CD4-positive, CD25-positive, alpha-beta regulatory T cell (primary cell): ENCODE results near the gene NEDD9. TPM values are rescaled to one million over a fixed set of nuclear protein-coding genes. Genes with fewer than 3 reads are reported as not detected.
A peak's percentile ranks its signal among the peaks of the same experiment; 100 is the strongest.

Experiments used
- ATAC-seq, 2 donors: fragments of 150-1000 bp; cut with Tn5 transposase; one replicate each; pipeline ENCODE4 v1.10.0; 2021; ENCODE audit warnings: low read depth in 2 of 2, moderate number of reproducible peaks in 2 of 2, moderate library complexity in 1 of 2
- DNase-seq, 3 donors: peaks; one replicate each; pipeline versions ENCODE4 v3.0.0 to v3.0.0-alpha.2; 2012 to 2022; ENCODE audit warnings: mixed read lengths in 1 of 3
- H3K27ac ChIP-seq: one replicate; pipeline ENCODE4 v1.7.0; 2013; ENCODE audit warnings: mild to moderate bottlenecking, low read length; ENCODE audit not compliant: insufficient read depth, poor library complexity, severe bottlenecking
- H3K27me3 ChIP-seq: one replicate; pipeline ENCODE4 v1.7.0; 2013; ENCODE audit warnings: low read length; ENCODE audit not compliant: control insufficient read depth, insufficient read depth
- H3K36me3 ChIP-seq: one replicate; pipeline ENCODE4 v1.7.0; 2013; ENCODE audit warnings: mild to moderate bottlenecking, low read length, moderate library complexity; ENCODE audit not compliant: control insufficient read depth, insufficient read depth
- H3K4me1 ChIP-seq: 2 replicates; pipeline ENCODE4 v1.7.0; 2013; ENCODE audit warnings: mild to moderate bottlenecking, low read length; ENCODE audit not compliant: insufficient read depth, control insufficient read depth, poor library complexity, severe bottlenecking
- H3K4me3 ChIP-seq: one replicate; pipeline ENCODE4 v1.7.0; 2013; ENCODE audit warnings: low read depth, mild to moderate bottlenecking, low read length, moderate library complexity
- H3K9me3 ChIP-seq, 2 experiments: 1 replicate in 1 of 2; 2 replicates in 1 of 2; pipeline ENCODE4 v1.7.0; 2013; ENCODE audit warnings: low read length in 2 of 2, mild to moderate bottlenecking in 1 of 2, moderate library complexity in 1 of 2; ENCODE audit not compliant: control insufficient read depth in 2 of 2
- H3K27ac Mint-ChIP-seq, 3 donors: one replicate each; pipeline ENCODE4 v1.8.0; 2020 to 2022; ENCODE audit warnings: mild to moderate bottlenecking in 3 of 3, mixed read lengths in 3 of 3, moderate library complexity in 2 of 3
- H3K27me3 Mint-ChIP-seq: one replicate; pipeline ENCODE4 v1.8.0; 2022; ENCODE audit warnings: mild to moderate bottlenecking, mixed read lengths
- H3K36me3 Mint-ChIP-seq: one replicate; pipeline ENCODE4 v1.8.0; 2020; ENCODE audit warnings: mixed read lengths
- H3K4me1 Mint-ChIP-seq, 4 donors: one replicate each; pipeline ENCODE4 v1.8.0; 2020 to 2022; ENCODE audit warnings: mixed read lengths in 4 of 4, mild to moderate bottlenecking in 1 of 4
- H3K4me3 Mint-ChIP-seq, 4 donors: one replicate each; pipeline ENCODE4 v1.8.0; 2020 to 2022; ENCODE audit warnings: mild to moderate bottlenecking in 4 of 4, mixed read lengths in 4 of 4, moderate library complexity in 3 of 4
- H3K9me3 Mint-ChIP-seq, 7 donors: one replicate each; pipeline ENCODE4 v1.8.0; 2020 to 2022; ENCODE audit warnings: mixed read lengths in 7 of 7, mild to moderate bottlenecking in 3 of 7, moderate library complexity in 2 of 7
- polyA plus RNA-seq, 4 donors: library from polyadenylated mRNA; unstranded; fragments of 300-500 nt; fragmentation: Illumina TruSeq; gene quantifications; one replicate each; pipeline ENCODE4 v1.2.3, GENCODE V29; 2021
- total RNA-seq: library from RNA; stranded (reverse); gene quantifications from one replicate; pipeline ENCODE4 v1.2.3, GENCODE V29; 2022

NEDD9 gene
- total and polyA plus RNA-seq, 5 donors from 2014 or later = 18.1 to 104 (median 20.0) TPM

DNA sequence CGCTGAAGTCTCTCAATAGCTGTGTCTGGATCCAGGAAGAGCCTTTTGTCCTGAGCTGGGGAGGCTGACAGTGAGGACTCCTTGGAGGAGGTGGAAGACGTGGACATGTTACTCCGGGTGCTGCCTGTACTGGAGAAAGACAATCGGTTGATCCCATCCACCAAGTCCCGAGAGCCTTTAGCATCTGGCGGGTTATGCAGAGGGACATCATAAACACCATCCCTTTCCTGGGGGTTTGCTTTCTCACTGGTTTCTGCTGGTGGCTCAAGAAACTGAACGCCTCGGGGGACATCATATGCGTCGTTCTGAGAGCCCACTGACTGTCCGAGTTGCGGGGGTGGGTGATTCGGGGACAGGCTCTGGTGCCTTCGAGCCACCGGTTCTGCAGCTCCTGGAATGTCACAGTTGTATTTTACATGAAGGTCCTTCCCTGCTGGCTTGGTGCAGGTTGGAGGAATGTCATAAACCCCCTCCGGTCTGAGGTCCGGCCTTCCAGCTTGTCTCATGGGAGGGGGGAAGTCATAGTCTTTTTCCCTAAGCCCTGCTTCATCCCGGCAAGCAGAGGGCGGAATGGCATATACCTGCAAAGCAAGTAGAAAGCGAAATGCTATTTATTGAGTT is 41.7 kb downstream of the NEDD9 start:
- H3K4me1 ChIP-seq = no peaks in the 10 kb centered on the region
- H3K4me1 Mint-ChIP-seq = peaks cover 0 to 4% (median 2%) of the 10 kb centered on the region in 4 donors
- DNase-seq (no peak), ATAC-seq (no peak)
- H3K27ac Mint-ChIP-seq = no peak overlapping the region
- no peak overlapping the region for H3K4me3 Mint-ChIP-seq
- H3K4me3 ChIP-seq = no peak overlapping the region
- peaks cover 71% of the 10 kb centered on the region for H3K36me3 ChIP-seq
- H3K27me3 ChIP-seq = no peaks in the 10 kb centered on the region
- no peaks in the 10 kb centered on the region for H3K9me3 ChIP-seq
- H3K27me3 Mint-ChIP-seq = no peaks in the 10 kb centered on the region
- H3K9me3 Mint-ChIP-seq = no peaks in the 10 kb centered on the region
- H3K36me3 Mint-ChIP-seq = peaks cover 56% of the 10 kb centered on the region
- no peak overlapping the region for H3K27ac ChIP-seq

DNA sequence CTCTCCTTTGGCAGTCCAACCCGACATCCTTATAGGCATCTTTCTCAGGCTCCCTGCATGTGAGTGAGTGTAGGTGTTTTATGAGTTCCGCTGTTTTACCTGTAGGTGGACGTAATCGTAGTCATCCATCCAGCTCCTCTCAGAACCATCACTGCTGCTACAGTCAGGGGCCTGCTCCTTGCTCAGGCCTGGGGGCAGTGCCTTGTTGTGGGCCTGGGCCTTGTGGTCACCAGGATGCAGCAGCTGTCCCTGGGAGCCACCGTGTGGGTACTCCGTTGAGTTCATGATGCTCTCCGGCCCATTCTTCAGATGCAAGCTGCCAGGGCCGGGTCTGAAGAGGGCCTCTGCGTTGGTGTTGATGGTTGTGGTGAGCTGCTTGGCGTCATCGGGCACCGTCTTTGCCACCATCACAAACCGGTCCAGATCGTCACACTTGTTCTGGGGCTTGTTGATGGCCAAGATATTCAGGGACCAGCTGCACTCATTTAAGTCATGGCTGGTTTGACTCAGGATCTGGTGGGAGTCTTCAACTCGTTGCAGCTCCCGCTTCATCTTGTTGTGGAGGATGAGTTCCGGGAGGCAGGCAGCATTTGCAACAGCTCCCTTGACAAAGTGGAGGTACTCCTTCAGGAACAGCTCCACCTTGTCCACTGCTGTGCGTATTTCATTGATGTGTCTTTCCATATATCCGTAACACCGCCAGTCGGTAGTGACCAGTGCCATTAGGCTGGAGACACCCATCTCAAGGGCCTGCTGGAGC is 42.4 kb downstream of the NEDD9 start:
- ATAC-seq = no peak
- Histone ChIP-seq H3K36me3 (peaks cover 78% of the 10 kb centered on the region), H3K4me1 (no peaks in the 10 kb centered on the region), H3K27me3 (no peaks in the 10 kb centered on the region), H3K27ac (no peak overlapping the region), H3K4me3 (no peak overlapping the region), H3K9me3 (no peaks in the 10 kb centered on the region)
- H3K27ac Mint-ChIP-seq = no peak overlapping the region
- H3K9me3 Mint-ChIP-seq = no peaks in the 10 kb centered on the region
- DNase-seq = no peak
- no peak overlapping the region for H3K4me3 Mint-ChIP-seq
- peaks cover 63% of the 10 kb centered on the region for H3K36me3 Mint-ChIP-seq
- peaks cover 0 to 4% (median under 1%) of the 10 kb centered on the region in 4 donors for H3K4me1 Mint-ChIP-seq
- H3K27me3 Mint-ChIP-seq = no peaks in the 10 kb centered on the region

DNA sequence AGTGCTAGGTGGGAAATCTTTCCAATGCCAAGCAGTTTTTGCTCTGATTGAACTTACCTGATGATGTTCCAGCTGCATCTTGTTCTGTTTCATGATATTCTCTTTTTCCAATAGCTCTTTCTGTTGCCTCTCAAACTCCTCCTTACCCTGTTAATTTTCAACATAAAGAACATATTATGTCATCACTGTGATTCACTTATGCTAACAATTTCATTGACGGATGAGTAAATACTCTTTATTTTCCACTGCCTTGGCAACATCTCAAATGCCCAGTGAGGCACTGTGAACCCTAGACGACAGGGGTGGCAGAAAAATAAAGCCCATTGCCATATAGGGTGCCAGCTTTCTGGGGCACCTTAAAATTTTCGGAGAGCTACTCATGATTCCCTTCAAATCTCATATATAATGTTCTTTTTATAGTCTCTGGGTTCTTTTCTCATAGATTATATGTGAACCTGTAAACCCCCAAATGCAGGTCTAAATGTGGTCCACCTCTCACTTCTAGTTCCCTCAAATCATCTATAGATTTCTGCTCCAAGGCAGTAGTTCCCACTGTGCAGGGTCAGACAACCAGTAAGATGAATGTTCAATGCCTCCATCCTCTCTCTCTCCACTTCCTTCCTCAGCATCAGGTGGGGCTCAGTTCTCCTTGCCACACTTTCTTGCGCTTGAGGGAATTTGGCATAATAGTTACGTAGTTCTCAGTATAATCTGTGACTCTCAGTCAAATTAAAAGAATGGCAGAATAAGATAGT is 44.1 kb downstream of the NEDD9 start:
- DNase-seq (no peak), ATAC-seq (no peak)
- Histone ChIP-seq H3K27ac (no peak overlapping the region), H3K36me3 (peaks cover 85% of the 10 kb centered on the region), H3K4me1 (no peaks in the 10 kb centered on the region), H3K9me3 (no peaks in the 10 kb centered on the region), H3K4me3 (no peak overlapping the region), H3K27me3 (no peaks in the 10 kb centered on the region)
- peaks cover 0 to 2% (median 0%) of the 10 kb centered on the region in 4 donors for H3K4me1 Mint-ChIP-seq
- peaks cover 74% of the 10 kb centered on the region for H3K36me3 Mint-ChIP-seq
- peaks cover 0 to under 1% (median 0%) of the 10 kb centered on the region in 7 donors for H3K9me3 Mint-ChIP-seq
- peak overlapping the region in 2 of 3 donors; percentile 2 to 34 for H3K27ac Mint-ChIP-seq
- no peak overlapping the region for H3K4me3 Mint-ChIP-seq
- H3K27me3 Mint-ChIP-seq = no peaks in the 10 kb centered on the region

- Mint-ChIP-seq H3K27ac (peak overlapping the region in 1 of 3 donors; percentile 46), H3K4me1 (peaks cover 0 to 2% (median 0%) of the 10 kb centered on the region in 4 donors), H3K36me3 (peaks cover 73% of the 10 kb centered on the region), H3K9me3 (peaks cover 0 to 4% (median under 1%) of the 10 kb centered on the region in 7 donors), H3K27me3 (no peaks in the 10 kb centered on the region), H3K4me3 (no peak overlapping the region)
- H3K36me3 ChIP-seq = peaks cover 83% of the 10 kb centered on the region
- H3K27ac ChIP-seq = no peak overlapping the region
- no peaks in the 10 kb centered on the region for H3K27me3 ChIP-seq
- ATAC-seq = no peak
- no peaks in the 10 kb centered on the region for H3K9me3 ChIP-seq
- no peaks in the 10 kb centered on the region for H3K4me1 ChIP-seq
- no peak overlapping the region for H3K4me3 ChIP-seq
- DNase-seq = no peak
Observed at GRCh38 chr6:11187301-11187700, 45.2 kb downstream of the NEDD9 start.

- Histone ChIP-seq H3K36me3 (peaks cover 64% of the 10 kb centered on the region), H3K4me3 (no peak overlapping the region), H3K27ac (no peak overlapping the region), H3K9me3 (peaks cover 0 to 3% of the 10 kb centered on the region in 2 experiments), H3K27me3 (no peaks in the 10 kb centered on the region), H3K4me1 (no peaks in the 10 kb centered on the region)
- ATAC-seq (no peak), DNase-seq (no peak)
- H3K27me3 Mint-ChIP-seq = no peaks in the 10 kb centered on the region
- H3K36me3 Mint-ChIP-seq = peaks cover 62% of the 10 kb centered on the region
- H3K27ac Mint-ChIP-seq = peak overlapping the region in 1 of 3 donors; percentile 39
- peaks cover 0 to 2% (median 0%) of the 10 kb centered on the region in 4 donors for H3K4me1 Mint-ChIP-seq
- H3K9me3 Mint-ChIP-seq = peaks cover 0 to 10% (median 2%) of the 10 kb centered on the region in 7 donors
- H3K4me3 Mint-ChIP-seq = no peak overlapping the region
Observed at GRCh38 chr6:11185204-11185842, 47.1 kb downstream of the NEDD9 start.

GRCh38 chr6:11183761-11184362 is 48.6 kb downstream of the NEDD9 start:
- Mint-ChIP-seq H3K4me3 (no peak overlapping the region), H3K36me3 (peaks cover 52% of the 10 kb centered on the region), H3K4me1 (peaks cover 0 to 2% (median 1%) of the 10 kb centered on the region in 4 donors), H3K27ac (peak overlapping the region in 1 of 3 donors; percentile 32), H3K9me3 (peaks cover 0 to 15% (median 2%) of the 10 kb centered on the region in 7 donors), H3K27me3 (no peaks in the 10 kb centered on the region)
- no peak overlapping the region for H3K27ac ChIP-seq
- H3K9me3 ChIP-seq = peaks cover 0 to 3% of the 10 kb centered on the region in 2 experiments
- no peaks in the 10 kb centered on the region for H3K4me1 ChIP-seq
- no peak for ATAC-seq
- H3K36me3 ChIP-seq = peaks cover 50% of the 10 kb centered on the region
- H3K27me3 ChIP-seq = no peaks in the 10 kb centered on the region
- H3K4me3 ChIP-seq = no peak overlapping the region
- DNase-seq = no peak
